Endothelial cell of umbilical vein (primary cell): ENCODE measurements around the gene HEATR5B. TPM values are rescaled to one million over a fixed set of nuclear protein-coding genes. Genes with fewer than 3 reads are reported as not detected.

ENCODE experiments used
- BruUV-seq: library from RNA; stranded (reverse); fragments of 400-500 nt; replicated peaks from 2 replicates; lab custom pipeline; 2021; lab: Mats Ljungman, UMichigan
- CTCF ChIA-PET: fragments of 300-600, 350-600 bp; sonication (Branson Sonifier 250); formaldehyde crosslinking; loops from one replicate; lab custom pipeline; 2021; ENCODE audit warnings: antibody characterized with exemption, inconsistent platforms; lab: Charles Lee
- POLR2A ChIA-PET: fragments of 300-600, 350-600 bp; sonication (Branson Sonifier 250); formaldehyde crosslinking; loops from one replicate; lab custom pipeline; 2021; ENCODE audit warnings: antibody characterized with exemption, inconsistent platforms; lab: Charles Lee
- DNase-seq: peaks from one replicate; pipeline ENCODE4 v3.0.0-alpha.2; 2011; ENCODE audit warnings: low read depth, low spot score
- FAIRE-seq: peaks from 2 replicates; lab custom pipeline; 2011; peaks lifted over from hg19 to GRCh38; lab: Jason Lieb, UNC
- H2AFZ ChIP-seq: 2 replicates; pipeline ENCODE4 v1.6.0; 2012; ENCODE audit warnings: low read depth, low read length, control low read depth, inconsistent platforms
- H3K27ac ChIP-seq: 2 replicates; pipeline ENCODE4 v1.5.1; 2011; ENCODE audit warnings: low read depth, mild to moderate bottlenecking, control low read depth, low read length, moderate library complexity; ENCODE audit not compliant: insufficient read depth
- H3K27me3 ChIP-seq, 2 experiments: 2 replicates each; pipeline versions ENCODE4 v1.6.0 to v1.6.1; 2011; ENCODE audit warnings: low read length in 2 of 2, mixed read lengths in 1 of 2; ENCODE audit not compliant: control insufficient read depth in 2 of 2, insufficient read depth in 2 of 2
- H3K36me3 ChIP-seq, 2 experiments: 2 replicates in 1 of 2; 3 replicates in 1 of 2; pipeline ENCODE4 v1.5.1; 2011; ENCODE audit warnings: low read length in 2 of 2, mild to moderate bottlenecking in 1 of 2, moderate library complexity in 1 of 2; ENCODE audit not compliant: control insufficient read depth in 2 of 2, insufficient read depth in 2 of 2; ENCODE audit errors: extremely low read depth in 1 of 2
- H3K4me1 ChIP-seq: 3 replicates; pipeline ENCODE4 v1.5.1; 2011; ENCODE audit warnings: mild to moderate bottlenecking, low read length; ENCODE audit not compliant: control insufficient read depth, insufficient read depth; ENCODE audit errors: extremely low read depth
- H3K4me2 ChIP-seq: 2 replicates; pipeline ENCODE4 v1.6.1; 2011; ENCODE audit warnings: low read length, control low read depth, mixed read lengths; ENCODE audit not compliant: insufficient read depth
- H3K4me3 ChIP-seq, 3 experiments: fragments of 200-600 bp in 1 of 3; sonication (generic), shearing (Covaris generic) in 1 of 3; replicated peaks in 1 of 3; 2 replicates each; pipeline ENCODE4 v1.5.1; 2011 to 2016; ENCODE audit warnings: control low read depth in 3 of 3, low read length in 3 of 3, mild to moderate bottlenecking in 2 of 3, inconsistent platforms in 1 of 3, low read depth in 1 of 3, moderate library complexity in 1 of 3; ENCODE audit not compliant: insufficient read depth in 1 of 3
- H3K79me2 ChIP-seq: 2 replicates; pipeline ENCODE4 v1.6.0; 2012; ENCODE audit warnings: low read length, inconsistent platforms; ENCODE audit not compliant: control insufficient read depth, insufficient read depth
- H3K9ac ChIP-seq: replicated peaks from 2 replicates; pipeline ENCODE3; 2011; ENCODE audit warnings: low read length, control low read depth; ENCODE audit not compliant: insufficient read depth; ENCODE audit errors: extremely low read depth
- H3K9me1 ChIP-seq: replicated peaks from 3 replicates; pipeline ENCODE4 v1.6.0; 2011; ENCODE audit warnings: mild to moderate bottlenecking, low read length; ENCODE audit not compliant: control insufficient read depth, insufficient read depth; ENCODE audit errors: extremely low read depth
- H3K9me3 ChIP-seq: replicated peaks from 2 replicates; pipeline ENCODE4 v1.5.1; 2012; ENCODE audit warnings: low read length, inconsistent platforms; ENCODE audit not compliant: control insufficient read depth, insufficient read depth
- H4K20me1 ChIP-seq: replicated peaks from 2 replicates; pipeline ENCODE3; 2011; ENCODE audit warnings: mild to moderate bottlenecking, low read length; ENCODE audit not compliant: control insufficient read depth, insufficient read depth; ENCODE audit errors: extremely low read depth
- EZH2 ChIP-seq: IDR thresholded peaks from 2 replicates; pipeline ENCODE4 v1.6.1; 2012; ENCODE audit warnings: borderline replicate concordance, low read depth, mild to moderate bottlenecking, moderate library complexity, low read length, inconsistent platforms; ENCODE audit not compliant: severe bottlenecking
- FOS ChIP-seq: IDR thresholded peaks from 2 replicates; pipeline ENCODE4 v1.6.1; 2011; ENCODE audit warnings: mild to moderate bottlenecking, low read length, moderate library complexity, borderline replicate concordance; ENCODE audit not compliant: insufficient read depth
- GATA2 ChIP-seq: IDR thresholded peaks from 2 replicates; pipeline ENCODE4 v1.7.0; 2011; ENCODE audit warnings: low read depth, mild to moderate bottlenecking, moderate library complexity, mixed read lengths, low read length; ENCODE audit not compliant: insufficient read length, insufficient read depth
- JUN ChIP-seq: IDR thresholded peaks from 2 replicates; pipeline ENCODE4 v1.6.1; 2011; ENCODE audit warnings: borderline replicate concordance, low read depth; ENCODE audit not compliant: insufficient read length, insufficient read depth
- MYC ChIP-seq: IDR thresholded peaks from one replicate; pipeline ENCODE4 v1.6.1; 2011; ENCODE audit warnings: mild to moderate bottlenecking, low read depth, low read length
- POLR2A ChIP-seq: IDR thresholded peaks from 2 replicates; pipeline ENCODE4 v1.6.1; 2012; ENCODE audit warnings: low read depth, mild to moderate bottlenecking, control low read depth, low read length
- POLR2AphosphoS5 ChIP-seq: IDR thresholded peaks from 2 replicates; pipeline ENCODE4 v1.6.1; 2012; ENCODE audit warnings: low read depth, mild to moderate bottlenecking, control low read depth, low read length, moderate library complexity; ENCODE audit not compliant: insufficient read depth
- dilution Hi-C: fragments of 300-500 bp; cut with MboI; formaldehyde crosslinking; loops from one replicate; pipeline ENCODE4 v1.15.0; 2019; ENCODE audit warnings: low sequenced_read_pairs; ENCODE audit not compliant: extremely low pct_ligation_motif_present
- intact Hi-C: fragments of 100-400 bp; cut with micrococcal nuclease; formaldehyde crosslinking; loops from one replicate; pipeline ENCODE4 v1.10.0; 2022
- polyA plus RNA-seq, 4 experiments: library from polyadenylated mRNA; depleted of rRNA in 3 of 4; stranded (reverse) in 3 of 4; unstranded in 1 of 4; fragments of >200 nt; gene quantifications; 2 replicates each; pipeline versions ENCODE4 v1.2.1 to v1.2.3, GENCODE V29; 2011 to 2012; ENCODE audit warnings: missing spikeins in 1 of 4
- total RNA-seq: library from RNA; stranded (reverse); gene quantifications from 2 replicates; pipeline ENCODE4 v1.2.3, GENCODE V29; 2021
- TF ChIP-seq, protein P1 (sequence below): IDR thresholded peaks from 2 replicates; pipeline ENCODE4 v1.6.1; 2011; ENCODE audit not compliant: insufficient read depth, insufficient read length
- TF ChIP-seq, protein P2 (sequence below), 2 donors: IDR thresholded peaks; 1 replicate in 1 of 2; 2 replicates in 1 of 2; pipeline ENCODE4 v1.5.1; 2011; ENCODE audit warnings: low read length in 2 of 2, mild to moderate bottlenecking in 2 of 2, moderate library complexity in 2 of 2, control low read depth in 1 of 2, inconsistent platforms in 1 of 2, low read depth in 1 of 2; ENCODE audit not compliant: insufficient read depth in 1 of 2; ENCODE audit errors: extremely low read depth in 1 of 2

The HEATR5B gene
- total and polyA plus RNA-seq, 2 donors (not counting 3 experiments of a cell fraction or from before 2014, with no cell fraction given) = 16.1 to 22.5 TPM

DNA sequence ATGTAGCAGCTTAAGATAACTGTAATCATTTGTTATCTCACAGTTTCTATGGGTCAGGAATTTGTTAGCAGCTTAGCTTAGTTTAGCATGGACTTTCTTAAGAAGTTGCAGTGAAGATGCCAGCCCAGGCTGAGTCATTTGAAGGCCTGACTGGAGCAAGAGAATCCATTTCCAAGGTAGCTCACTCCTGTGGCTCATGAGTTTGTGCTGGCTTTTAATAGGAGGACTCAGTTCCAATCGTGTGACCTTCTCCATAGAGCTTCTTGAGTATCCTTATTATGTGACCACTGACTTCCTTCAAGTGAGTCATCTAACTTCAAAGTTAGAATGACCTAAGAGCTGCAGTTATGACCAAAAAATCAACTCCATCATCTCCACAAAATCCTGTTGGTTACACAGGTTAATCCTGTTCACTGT, 1.6 kb upstream of the HEATR5B start:
- POLR2A ChIA-PET = no interaction called here
- peaks cover 23% of the 10 kb centered on the region for H3K4me1 ChIP-seq
- H4K20me1 ChIP-seq = no peaks in the 10 kb centered on the region
- CTCF ChIA-PET = no interaction called here
- peak overlapping the region; percentile 83 for H3K4me2 ChIP-seq
- no peak overlapping the region for H3K9ac ChIP-seq
- peaks cover 3 to 8% of the 10 kb centered on the region in 2 experiments for H3K36me3 ChIP-seq
- H3K9me1 ChIP-seq = no peaks in the 10 kb centered on the region
- H3K27me3 ChIP-seq = no peaks in the 10 kb centered on the region
- H3K9me3 ChIP-seq = no peaks in the 10 kb centered on the region
- no peak overlapping the region for H2AFZ ChIP-seq
- no peak overlapping the region for H3K4me3 ChIP-seq
- dilution Hi-C loops (no loop called here), intact Hi-C loops (no loop called here)
- peak; percentile 55 for TF ChIP-seq JUN
- TF ChIP-seq FOS = peak; percentile 20
- TF ChIP-seq, protein P1, sequence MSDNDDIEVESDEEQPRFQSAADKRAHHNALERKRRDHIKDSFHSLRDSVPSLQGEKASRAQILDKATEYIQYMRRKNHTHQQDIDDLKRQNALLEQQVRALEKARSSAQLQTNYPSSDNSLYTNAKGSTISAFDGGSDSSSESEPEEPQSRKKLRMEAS = no peak
- H3K27ac ChIP-seq = no peak overlapping the region
- DNase-seq = no peak
- FAIRE-seq = peak; percentile 55
- H3K79me2 ChIP-seq = peaks cover 9% of the 10 kb centered on the region
- BruUV-seq = no TSS peak

DNA sequence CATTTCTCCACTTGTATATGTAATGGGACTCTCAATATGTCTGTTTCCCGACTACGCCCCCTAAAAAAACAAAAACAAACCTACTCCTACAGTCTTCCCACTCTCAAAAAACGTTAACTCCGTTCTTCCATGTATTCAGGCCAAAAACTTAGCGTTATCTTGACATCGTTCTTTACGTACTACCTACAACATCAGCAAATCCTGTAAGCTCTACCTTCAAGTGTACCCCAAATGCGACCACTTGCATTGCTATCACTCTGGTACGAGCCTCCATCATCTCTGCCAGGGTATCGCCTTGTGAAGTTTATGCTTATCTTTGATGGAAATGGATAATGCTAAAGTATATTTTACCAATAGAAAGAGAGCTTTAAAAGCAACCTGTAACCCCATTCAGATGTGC, 625 bp upstream of the HEATR5B start:
- no peak for DNase-seq
- Histone ChIP-seq H3K4me1 (peaks cover 31% of the 10 kb centered on the region), H4K20me1 (no peaks in the 10 kb centered on the region), H3K79me2 (peaks cover 11% of the 10 kb centered on the region), H3K36me3 (peaks cover 3% of the 10 kb centered on the region in 2 experiments), H3K27me3 (no peaks in the 10 kb centered on the region), H3K4me2 (peak overlapping the region; percentile 83), H3K4me3 (peak overlapping the region; percentile 7 to 99 (median 54)), H2AFZ (peak overlapping the region; percentile 49), H3K9ac (peak overlapping the region; percentile 30), H3K27ac (peak overlapping the region; percentile 1), H3K9me3 (no peaks in the 10 kb centered on the region), H3K9me1 (no peaks in the 10 kb centered on the region)
- intact Hi-C loops = loop anchor here (5.0 kb wide), 1 partner anchor 117 kb away; the partner anchor contains the start of gene STRN
- ChIA-PET CTCF (no interaction called here), POLR2A (no interaction called here)
- FAIRE-seq = no peak
- BruUV-seq = TSS peak; percentile 63
- TF ChIP-seq JUN (no peak), FOS (no peak), GATA2 (no peak), POLR2AphosphoS5 (no peak), POLR2A (no peak), EZH2 (no peak), MYC (no peak)
- TF ChIP-seq, protein P1 = no peak
- TF ChIP-seq, protein P2, sequence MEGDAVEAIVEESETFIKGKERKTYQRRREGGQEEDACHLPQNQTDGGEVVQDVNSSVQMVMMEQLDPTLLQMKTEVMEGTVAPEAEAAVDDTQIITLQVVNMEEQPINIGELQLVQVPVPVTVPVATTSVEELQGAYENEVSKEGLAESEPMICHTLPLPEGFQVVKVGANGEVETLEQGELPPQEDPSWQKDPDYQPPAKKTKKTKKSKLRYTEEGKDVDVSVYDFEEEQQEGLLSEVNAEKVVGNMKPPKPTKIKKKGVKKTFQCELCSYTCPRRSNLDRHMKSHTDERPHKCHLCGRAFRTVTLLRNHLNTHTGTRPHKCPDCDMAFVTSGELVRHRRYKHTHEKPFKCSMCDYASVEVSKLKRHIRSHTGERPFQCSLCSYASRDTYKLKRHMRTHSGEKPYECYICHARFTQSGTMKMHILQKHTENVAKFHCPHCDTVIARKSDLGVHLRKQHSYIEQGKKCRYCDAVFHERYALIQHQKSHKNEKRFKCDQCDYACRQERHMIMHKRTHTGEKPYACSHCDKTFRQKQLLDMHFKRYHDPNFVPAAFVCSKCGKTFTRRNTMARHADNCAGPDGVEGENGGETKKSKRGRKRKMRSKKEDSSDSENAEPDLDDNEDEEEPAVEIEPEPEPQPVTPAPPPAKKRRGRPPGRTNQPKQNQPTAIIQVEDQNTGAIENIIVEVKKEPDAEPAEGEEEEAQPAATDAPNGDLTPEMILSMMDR (IDR thresholded peaks at IDR 0.05; ENCODE audit: extremely low read depth in 1 of 2, insufficient read depth in 1 of 2, low read depth in 1 of 2, low read length in 2 of 2) = no peak
- dilution Hi-C loops = no loop called here
